HUES64 (cell line): ENCODE measurements around the gene NOM1.

Experiments used
- H3K27ac ChIP-seq: 2 replicates; pipeline ENCODE4 v1.7.0; 2013; ENCODE audit warnings: low read depth, low read length, inconsistent platforms
- H3K27me3 ChIP-seq: 2 replicates; pipeline ENCODE4 v1.6.1; 2013; ENCODE audit warnings: mild to moderate bottlenecking, low read length; ENCODE audit not compliant: insufficient read depth
- H3K36me3 ChIP-seq: 2 replicates; pipeline ENCODE4 v1.6.1; 2013; ENCODE audit warnings: mild to moderate bottlenecking, low read length; ENCODE audit not compliant: insufficient read depth
- H3K4me1 ChIP-seq: 2 replicates; pipeline ENCODE4 v1.6.1; 2013; ENCODE audit warnings: mild to moderate bottlenecking, low read length, moderate library complexity; ENCODE audit not compliant: insufficient read depth
- H3K4me3 ChIP-seq: 2 replicates; pipeline ENCODE4 v1.5.1; 2013; ENCODE audit warnings: mild to moderate bottlenecking, low read length, moderate library complexity
- H3K9ac ChIP-seq: 2 replicates; pipeline ENCODE4 v1.6.1; 2013; ENCODE audit warnings: mild to moderate bottlenecking, low read depth, low read length
- H3K9me3 ChIP-seq: 2 replicates; pipeline ENCODE4 v1.6.1; 2013; ENCODE audit warnings: low read depth, low read length; ENCODE audit not compliant: insufficient read depth
- WGBS: fragments of 150-250, 120-280 bp; methylation state at CpG from one replicate; pipeline ENCODE4 v1.1.7; 2013; ENCODE audit warnings: missing lambda C conversion rate; 5-methylcytosine and 5-hydroxymethylcytosine counted together

NOM1 gene

GRCh38 chr7:157014635-157015555 lies 65.4 kb downstream of the NOM1 start:
- H3K9ac ChIP-seq: no peak overlapping the region
- WGBS: 40% methylated on average over 12 of the region's 12 CpGs
- H3K36me3 ChIP-seq: no peaks in the 10 kb centered on the region
- no peaks in the 10 kb centered on the region for H3K9me3 ChIP-seq
- H3K4me3 ChIP-seq: no peak overlapping the region
- H3K27ac ChIP-seq: no peak overlapping the region
- peaks cover 100% of the 10 kb centered on the region for H3K27me3 ChIP-seq
- peaks cover 30% of the 10 kb centered on the region for H3K4me1 ChIP-seq

DNA sequence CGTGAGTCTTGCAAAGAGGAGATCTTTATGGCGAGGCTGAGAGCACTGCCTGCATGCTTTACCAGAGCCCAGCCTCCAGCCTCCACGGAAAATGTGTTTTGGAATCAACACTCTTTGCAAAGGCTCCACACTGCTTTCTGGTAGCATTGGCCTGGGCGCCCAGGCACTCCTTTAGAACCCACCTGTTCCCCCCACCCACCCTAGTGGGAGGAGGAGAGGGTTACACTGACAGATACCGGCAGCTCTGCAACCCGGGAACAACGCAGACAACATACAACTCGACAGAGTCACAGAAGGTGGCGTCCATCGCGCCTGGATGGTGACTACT lies 66.5 kb downstream of the NOM1 start:
- no peak overlapping the region for H3K9ac ChIP-seq
- no peak overlapping the region for H3K27ac ChIP-seq
- WGBS: 7% methylated on average over 10 of the region's 11 CpGs
- H3K36me3 ChIP-seq: no peaks in the 10 kb centered on the region
- H3K4me3 ChIP-seq: no peak overlapping the region
- no peaks in the 10 kb centered on the region for H3K9me3 ChIP-seq
- peaks cover 100% of the 10 kb centered on the region for H3K27me3 ChIP-seq
- H3K4me1 ChIP-seq: peaks cover 30% of the 10 kb centered on the region

- WGBS: 7% methylated on average over 16 of the region's 16 CpGs
- no peak overlapping the region for H3K4me3 ChIP-seq
- H3K9me3 ChIP-seq: no peaks in the 10 kb centered on the region
- H3K36me3 ChIP-seq: no peaks in the 10 kb centered on the region
- H3K9ac ChIP-seq: no peak overlapping the region
- peaks cover 30% of the 10 kb centered on the region for H3K4me1 ChIP-seq
- H3K27me3 ChIP-seq: peaks cover 100% of the 10 kb centered on the region
- H3K27ac ChIP-seq: no peak overlapping the region
Observed at GRCh38 chr7:157016352-157017041, 67.0 kb downstream of the NOM1 start.

GRCh38 chr7:157017149-157017548 lies 67.6 kb downstream of the NOM1 start:
- Histone ChIP-seq H3K36me3 (no peaks in the 10 kb centered on the region), H3K9ac (no peak overlapping the region), H3K9me3 (no peaks in the 10 kb centered on the region), H3K4me3 (no peak overlapping the region), H3K27me3 (peaks cover 100% of the 10 kb centered on the region), H3K27ac (no peak overlapping the region), H3K4me1 (peaks cover 30% of the 10 kb centered on the region)
- 9% methylated on average over 9 of the region's 11 CpGs for WGBS

DNA sequence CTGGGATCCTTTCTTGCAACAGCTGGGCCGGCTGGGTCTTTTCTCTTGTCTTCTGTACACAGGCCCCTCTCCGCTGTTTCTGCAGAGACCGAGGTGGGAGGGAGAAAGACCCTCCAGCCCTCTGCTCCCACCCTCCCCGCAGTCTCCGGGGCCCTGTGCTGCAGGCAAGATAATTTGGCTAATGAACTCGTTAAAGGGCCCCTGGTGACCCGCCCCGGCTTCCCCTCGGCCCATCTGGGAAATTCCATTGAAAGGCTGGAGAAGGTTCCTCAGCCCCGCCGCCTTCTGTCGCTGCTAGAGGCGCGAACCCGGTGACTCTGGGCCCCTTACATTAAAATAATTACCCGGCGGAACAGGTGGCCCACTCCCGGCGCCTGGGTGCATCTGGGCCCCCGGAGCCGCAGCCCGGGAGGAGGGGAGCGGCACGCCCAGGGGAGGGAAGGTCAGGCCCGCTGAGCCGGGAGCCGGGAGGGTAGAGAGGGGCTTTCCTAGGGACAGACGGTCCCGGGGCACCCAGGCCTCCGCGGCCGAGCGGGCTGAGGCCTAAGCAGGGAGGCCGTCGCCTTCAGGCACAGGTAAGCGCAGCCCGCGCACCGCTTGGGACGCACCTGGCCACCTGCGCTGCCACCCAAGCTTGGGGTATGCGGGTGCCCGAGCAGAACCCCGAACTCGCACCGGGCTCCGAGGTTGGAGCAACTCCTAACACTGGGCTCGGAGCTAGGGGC lies 68.3 kb downstream of the NOM1 start:
- H3K27me3 ChIP-seq: peaks cover 100% of the 10 kb centered on the region
- H3K4me3 ChIP-seq: no peak overlapping the region
- no peaks in the 10 kb centered on the region for H3K9me3 ChIP-seq
- H3K9ac ChIP-seq: no peak overlapping the region
- no peak overlapping the region for H3K27ac ChIP-seq
- 2% methylated on average over 48 of the region's 48 CpGs for WGBS
- H3K4me1 ChIP-seq: peaks cover 32% of the 10 kb centered on the region
- H3K36me3 ChIP-seq: no peaks in the 10 kb centered on the region

GRCh38 chr7:157018328-157018996 lies 69.0 kb downstream of the NOM1 start:
- H3K9ac ChIP-seq: no peak overlapping the region
- H3K9me3 ChIP-seq: no peaks in the 10 kb centered on the region
- H3K27me3 ChIP-seq: peaks cover 100% of the 10 kb centered on the region
- no peak overlapping the region for H3K27ac ChIP-seq
- H3K4me3 ChIP-seq: peak overlapping the region; percentile 16; the same call in 1 of the 2 replicates
- H3K4me1 ChIP-seq: peaks cover 33% of the 10 kb centered on the region
- H3K36me3 ChIP-seq: no peaks in the 10 kb centered on the region
- 4% methylated on average over 49 of the region's 49 CpGs for WGBS

- no peak overlapping the region for H3K27ac ChIP-seq
- peaks cover 27% of the 10 kb centered on the region for H3K4me1 ChIP-seq
- no peaks in the 10 kb centered on the region for H3K9me3 ChIP-seq
- H3K27me3 ChIP-seq: peaks cover 100% of the 10 kb centered on the region
- WGBS: 2% methylated on average over 50 of the region's 50 CpGs
- no peaks in the 10 kb centered on the region for H3K36me3 ChIP-seq
- no peak overlapping the region for H3K9ac ChIP-seq
- peak overlapping the region; percentile 16 for H3K4me3 ChIP-seq
Observed at GRCh38 chr7:157018997-157019608, 69.6 kb downstream of the NOM1 start.

GRCh38 chr7:157019718-157020451 lies 70.4 kb downstream of the NOM1 start:
- WGBS: 10% methylated on average over 21 of the region's 25 CpGs
- H3K9ac ChIP-seq: no peak overlapping the region
- H3K4me3 ChIP-seq: no peak overlapping the region
- H3K36me3 ChIP-seq: no peaks in the 10 kb centered on the region
- H3K27ac ChIP-seq: no peak overlapping the region
- no peaks in the 10 kb centered on the region for H3K9me3 ChIP-seq
- peaks cover 19% of the 10 kb centered on the region; the same call in 1 of the 2 replicates for H3K4me1 ChIP-seq
- peaks cover 100% of the 10 kb centered on the region for H3K27me3 ChIP-seq

DNA sequence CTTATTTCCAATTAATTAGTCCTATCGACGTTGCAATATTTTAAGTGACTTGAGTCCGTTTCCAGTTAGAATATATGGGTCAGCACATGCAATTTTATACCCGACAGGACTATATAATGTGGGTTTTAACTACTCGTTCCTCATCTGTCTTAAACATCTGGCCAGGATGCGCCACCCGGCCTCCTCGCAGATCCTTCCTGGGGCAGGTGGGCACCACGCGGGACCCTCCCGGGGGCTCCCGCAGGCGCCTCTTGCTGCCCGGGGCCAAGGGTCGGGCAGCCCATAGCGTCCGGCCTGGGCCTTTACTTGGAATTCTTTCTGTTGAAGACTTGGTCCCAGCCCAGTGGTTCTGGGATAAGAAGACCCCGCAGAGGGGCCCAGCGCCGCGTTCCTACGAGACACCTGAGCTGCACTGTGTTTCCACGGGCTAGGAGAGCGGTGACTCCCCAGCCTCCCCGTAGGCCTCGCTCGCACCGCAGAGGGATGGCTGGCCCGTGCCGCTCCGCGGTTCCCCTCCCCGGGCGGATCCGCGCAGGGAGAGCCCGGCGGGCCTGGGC lies 71.1 kb downstream of the NOM1 start:
- Histone ChIP-seq H3K4me1 (peaks cover 13% of the 10 kb centered on the region; the same call in 1 of the 2 replicates), H3K27ac (no peak overlapping the region), H3K9me3 (no peaks in the 10 kb centered on the region), H3K36me3 (no peaks in the 10 kb centered on the region), H3K4me3 (no peak overlapping the region), H3K9ac (no peak overlapping the region), H3K27me3 (peaks cover 100% of the 10 kb centered on the region)
- 3% methylated on average over 38 of the region's 38 CpGs for WGBS
